PC-9 (cell line): ENCODE data around the gene ABTB1. TPM values are rescaled to one million over a fixed set of nuclear protein-coding genes. Genes with fewer than 3 reads are reported as not detected.

Experiments used
- BruUV-seq: library from RNA; stranded (reverse); fragments of 400-500 nt; replicated peaks from 2 replicates; lab custom pipeline; 2021; lab: Mats Ljungman, UMichigan
- CTCF ChIA-PET: fragments of 300-600 bp; sonication (Branson Sonifier 250); formaldehyde crosslinking; loops from one replicate; lab custom pipeline; 2022; ENCODE audit warnings: antibody characterized with exemption; lab: Charles Lee
- POLR2A ChIA-PET: fragments of 300-600 bp; sonication (Branson Sonifier 250); formaldehyde crosslinking; loops from one replicate; lab custom pipeline; 2022; ENCODE audit warnings: antibody characterized with exemption; ENCODE audit not compliant: unreplicated experiment; lab: Charles Lee
- DNase-seq, 2 experiments: peaks; one replicate each; pipeline versions ENCODE4 v3.0.0 to v3.0.0-alpha.2; 2015 to 2022; ENCODE audit warnings: mixed read lengths in 1 of 2
- H2AFZ ChIP-seq: fragments of 200-600 bp; sonication (generic); 2 replicates; pipeline ENCODE4 v1.8.1; 2017; ENCODE audit warnings: antibody characterized with exemption
- H3F3A ChIP-seq: fragments of 200-600 bp; sonication (generic); 2 replicates; pipeline ENCODE4 v1.8.1; 2017; ENCODE audit warnings: antibody characterized with exemption, mild to moderate bottlenecking, low read depth; ENCODE audit not compliant: insufficient read depth
- H3K27ac ChIP-seq: fragments of 200-600 bp; sonication (generic); 2 replicates; pipeline ENCODE4 v1.6.1; 2016; ENCODE audit warnings: mixed run types
- H3K27me3 ChIP-seq: fragments of 200-600 bp; sonication (generic); 2 replicates; pipeline ENCODE4 v1.6.1; 2016; ENCODE audit warnings: low read depth, mixed run types; ENCODE audit not compliant: insufficient read depth
- H3K36me3 ChIP-seq: fragments of 200-600 bp; sonication (generic); 2 replicates; pipeline ENCODE4 v1.6.1; 2016; ENCODE audit warnings: low read depth, mixed run types
- H3K4me1 ChIP-seq: fragments of 200-600 bp; sonication (generic); replicated peaks from 2 replicates; pipeline ENCODE4 v1.6.1; 2016; ENCODE audit warnings: mixed run types; ENCODE audit not compliant: insufficient read depth
- H3K4me2 ChIP-seq: fragments of 200-600 bp; sonication (generic); 2 replicates; pipeline ENCODE4 v1.6.1; 2017; ENCODE audit warnings: mixed run types
- H3K4me3 ChIP-seq: fragments of 200-600 bp; sonication (generic); 2 replicates; pipeline ENCODE4 v1.6.1; 2016; ENCODE audit warnings: mixed run types
- H3K79me2 ChIP-seq: fragments of 200-600 bp; sonication (generic); 2 replicates; pipeline ENCODE4 v1.6.1; 2017; ENCODE audit warnings: low read depth, mixed run types
- H3K9me2 ChIP-seq: fragments of 200-600 bp; sonication (generic); 2 replicates; pipeline ENCODE4 v1.8.1; 2017; ENCODE audit warnings: mild to moderate bottlenecking; ENCODE audit not compliant: insufficient read depth
- H3K9me3 ChIP-seq: fragments of 200-600 bp; sonication (generic); 2 replicates; pipeline ENCODE4 v1.8.1; 2016; ENCODE audit warnings: low read depth; ENCODE audit not compliant: insufficient read depth
- H4K20me1 ChIP-seq: fragments of 200-600 bp; sonication (generic); 2 replicates; pipeline ENCODE4 v1.8.1; 2017; ENCODE audit not compliant: insufficient read depth
- CTCF ChIP-seq: fragments of 200-600 bp; sonication (generic); conservative IDR thresholded peaks from 2 replicates; pipeline ENCODE4 v1.6.1; 2017; ENCODE audit warnings: mixed run types, antibody characterized with exemption, mild to moderate bottlenecking, moderate library complexity
- EZH2 ChIP-seq: fragments of 200-600 bp; sonication (generic); IDR thresholded peaks from 2 replicates; pipeline ENCODE4 v1.8.0; 2017; ENCODE audit warnings: antibody characterized with exemption, low read depth
- intact Hi-C: fragments of 100-400 bp; cut with micrococcal nuclease; formaldehyde crosslinking; loops from one replicate; pipeline ENCODE4 v1.10.0; 2022; ENCODE audit not compliant: unreplicated experiment
- total RNA-seq: library from RNA; stranded (reverse); gene quantifications from 2 replicates; pipeline ENCODE4 v1.2.3, GENCODE V29; 2021

Gene ABTB1
- total RNA-seq, 1 experiment from 2014 or later = 39.1 TPM

GRCh38 chr3:127646501-127647046, 26.2 kb upstream of the ABTB1 start:
- DNase-seq = no peak
- no peaks in the 10 kb centered on the region for H4K20me1 ChIP-seq
- no peak for TF ChIP-seq EZH2
- no peak for TF ChIP-seq CTCF
- no peaks in the 10 kb centered on the region for H3K36me3 ChIP-seq
- H3K9me3 ChIP-seq = no peaks in the 10 kb centered on the region
- H3K4me2 ChIP-seq = no peak overlapping the region
- no peaks in the 10 kb centered on the region for H3K4me1 ChIP-seq
- no peak overlapping the region for H2AFZ ChIP-seq
- intact Hi-C loops = no loop called here
- POLR2A ChIA-PET = interaction anchor here (0.6 kb wide), 1 partner anchor 1078 kb away, joined by 3 read pairs; no protein-coding TSS in a partner anchor
- no peaks in the 10 kb centered on the region for H3F3A ChIP-seq
- no peaks in the 10 kb centered on the region for H3K9me2 ChIP-seq
- H3K27me3 ChIP-seq = no peaks in the 10 kb centered on the region
- H3K79me2 ChIP-seq = no peaks in the 10 kb centered on the region
- CTCF ChIA-PET = no interaction called here
- no TSS peak for BruUV-seq
- no peak overlapping the region for H3K4me3 ChIP-seq
- no peak overlapping the region for H3K27ac ChIP-seq

- Histone ChIP-seq H3F3A (no peaks in the 10 kb centered on the region), H3K9me3 (no peaks in the 10 kb centered on the region), H3K4me3 (no peak overlapping the region), H3K36me3 (no peaks in the 10 kb centered on the region), H3K27ac (no peak overlapping the region), H3K79me2 (no peaks in the 10 kb centered on the region), H3K9me2 (no peaks in the 10 kb centered on the region), H3K27me3 (no peaks in the 10 kb centered on the region), H3K4me2 (no peak overlapping the region), H3K4me1 (no peaks in the 10 kb centered on the region), H4K20me1 (no peaks in the 10 kb centered on the region), H2AFZ (no peak overlapping the region)
- DNase-seq = no peak
- no TSS peak for BruUV-seq
- ChIA-PET POLR2A (interaction anchor here (0.5 kb wide), 1 partner anchor 418 kb away, joined by 5 read pairs; no protein-coding TSS in a partner anchor), CTCF (interaction anchor here (0.6 kb wide), 1 partner anchor 18 kb away, joined by 4 read pairs; the partner anchor contains the start of gene PODXL2)
- intact Hi-C loops = no loop called here
- TF ChIP-seq EZH2 (no peak), CTCF (no peak)
Measured at GRCh38 chr3:127647166-127647844, 25.4 kb upstream of the ABTB1 start.

- intact Hi-C loops = no loop called here
- Histone ChIP-seq H3K4me1 (no peaks in the 10 kb centered on the region), H4K20me1 (no peaks in the 10 kb centered on the region), H3K4me2 (no peak overlapping the region), H3K9me2 (no peaks in the 10 kb centered on the region), H3K4me3 (no peak overlapping the region), H2AFZ (no peak overlapping the region), H3K27ac (no peak overlapping the region), H3K27me3 (no peaks in the 10 kb centered on the region), H3K36me3 (no peaks in the 10 kb centered on the region), H3F3A (no peaks in the 10 kb centered on the region), H3K9me3 (no peaks in the 10 kb centered on the region), H3K79me2 (no peaks in the 10 kb centered on the region)
- no peak for DNase-seq
- TF ChIP-seq EZH2 = no peak
- no peak for TF ChIP-seq CTCF
- POLR2A ChIA-PET = interaction anchor here (0.5 to 0.7 kb wide), 2 partner anchors 340 to 418 kb away, joined by 3 to 5 read pairs; no protein-coding TSS in a partner anchor
- BruUV-seq = no TSS peak
- CTCF ChIA-PET = interaction anchor here (0.6 kb wide), 1 partner anchor 19 kb away, joined by 4 read pairs; the partner anchor contains the start of gene PODXL2
Measured at GRCh38 chr3:127647845-127648204, 24.9 kb upstream of the ABTB1 start.
